HFFc6 (cell line): ENCODE results near the gene ITM2B. TPM values are rescaled to one million over a fixed set of nuclear protein-coding genes. Genes with fewer than 3 reads are reported as not detected.
A peak's percentile ranks its signal among the peaks of the same experiment; 100 is the strongest.

Source experiments
- DNase-seq: peaks from one replicate; pipeline ENCODE4 v3.0.0-alpha.2; 2018
- H3K27ac Mint-ChIP-seq: 2 replicates; pipeline ENCODE4 v1.8.0; 2020; ENCODE audit warnings: mild to moderate bottlenecking, mixed read lengths
- H3K27me3 Mint-ChIP-seq: 2 replicates; pipeline ENCODE4 v1.8.0; 2021; ENCODE audit warnings: mild to moderate bottlenecking, moderate library complexity, mixed read lengths; ENCODE audit not compliant: insufficient read depth
- H3K36me3 Mint-ChIP-seq: 2 replicates; pipeline ENCODE4 v1.8.0; 2021; ENCODE audit warnings: low read depth, mixed read lengths
- H3K4me1 Mint-ChIP-seq: 2 replicates; pipeline ENCODE4 v1.8.0; 2020; ENCODE audit warnings: low read depth, mixed read lengths
- H3K4me3 Mint-ChIP-seq: 2 replicates; pipeline ENCODE4 v1.8.0; 2020; ENCODE audit warnings: mild to moderate bottlenecking, moderate library complexity, mixed read lengths
- H3K9me3 Mint-ChIP-seq: 2 replicates; pipeline ENCODE4 v1.8.0; 2020; ENCODE audit warnings: mild to moderate bottlenecking, mixed read lengths
- CTCF ChIP-seq: fragments of 200-600 bp; sonication (generic); IDR thresholded peaks from 2 replicates; pipeline ENCODE4 v1.5.0; 2021; ENCODE audit warnings: antibody characterized with exemption, mild to moderate bottlenecking
- total RNA-seq, 6 experiments: library from RNA; stranded (reverse); fragmentation: NEBNext Ultra II Directional; extraction: Animal tissue kit (Norgen Biotek cat#: 25700); gene quantifications; 2 replicates in 1 of 6; 3 replicates in 5 of 6; pipeline ENCODE4 v1.2.3, GENCODE V29; 2021

The ITM2B gene
- total RNA-seq, 6 experiments from 2014 or later: 161 to 258 (median 191) TPM

- H3K36me3 Mint-ChIP-seq: peaks cover 5% of the 10 kb centered on the region; the same call in 1 of the 2 replicates
- H3K27ac Mint-ChIP-seq: no peak overlapping the region
- no peak overlapping the region for H3K4me3 Mint-ChIP-seq
- no peak for DNase-seq
- H3K4me1 Mint-ChIP-seq: peaks cover 28% of the 10 kb centered on the region
- no peak for TF ChIP-seq CTCF
- H3K27me3 Mint-ChIP-seq: peaks cover 1% of the 10 kb centered on the region; the same call in 1 of the 2 replicates
- no peaks in the 10 kb centered on the region for H3K9me3 Mint-ChIP-seq
Measured at GRCh38 chr13:48299591-48299990, 66.6 kb downstream of the ITM2B start.

DNA sequence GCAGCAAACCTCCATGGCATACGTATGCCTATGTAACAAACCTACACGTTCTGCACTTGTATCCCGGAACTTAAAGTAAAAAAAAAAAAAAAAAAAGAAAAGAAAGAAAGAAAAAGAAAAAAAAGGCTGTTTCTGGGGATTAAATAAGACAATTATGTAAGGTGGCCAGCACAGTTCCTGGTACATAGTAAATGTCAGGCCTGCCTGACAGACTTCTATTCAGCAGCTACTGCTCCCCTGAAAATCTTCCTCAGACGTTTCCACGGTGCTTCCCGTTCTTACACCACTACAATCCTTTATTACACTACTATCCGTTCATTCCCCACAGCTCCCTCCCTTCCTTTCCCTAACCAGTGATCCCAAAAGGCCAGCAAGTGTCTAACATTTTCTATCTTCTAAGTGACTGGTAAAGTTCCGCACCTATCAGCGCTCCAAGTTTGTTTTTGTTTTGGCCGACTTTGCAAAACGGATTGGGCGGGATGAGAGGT, 69.9 kb downstream of the ITM2B start:
- Mint-ChIP-seq H3K36me3 (peaks cover 8% of the 10 kb centered on the region; the same call in 1 of the 2 replicates), H3K9me3 (no peaks in the 10 kb centered on the region), H3K27ac (peak overlapping the region; percentile 94), H3K4me1 (peaks cover 33% of the 10 kb centered on the region), H3K27me3 (no peaks in the 10 kb centered on the region), H3K4me3 (peak overlapping the region; percentile 99)
- no peak for DNase-seq
- TF ChIP-seq CTCF: no peak

- no peak for TF ChIP-seq CTCF
- Mint-ChIP-seq H3K27ac (peak within 1 kb of the TSS; percentile 96), H3K4me3 (peak within 1 kb of the TSS; percentile 99), H3K27me3 (no peaks in the 10 kb centered on the region), H3K4me1 (peaks cover 33% of the 10 kb centered on the region), H3K36me3 (peaks cover 8% of the 10 kb centered on the region; the same call in 1 of the 2 replicates), H3K9me3 (no peaks in the 10 kb centered on the region)
- peak; percentile 90 for DNase-seq
Measured at GRCh38 chr13:48303359-48304142, 70.5 kb downstream of the ITM2B start, which contains the start of gene RB1. RB1 (plus strand) TSS chr13:48303751; CDS start chr13:48303913, 162 bp downstream.

DNA sequence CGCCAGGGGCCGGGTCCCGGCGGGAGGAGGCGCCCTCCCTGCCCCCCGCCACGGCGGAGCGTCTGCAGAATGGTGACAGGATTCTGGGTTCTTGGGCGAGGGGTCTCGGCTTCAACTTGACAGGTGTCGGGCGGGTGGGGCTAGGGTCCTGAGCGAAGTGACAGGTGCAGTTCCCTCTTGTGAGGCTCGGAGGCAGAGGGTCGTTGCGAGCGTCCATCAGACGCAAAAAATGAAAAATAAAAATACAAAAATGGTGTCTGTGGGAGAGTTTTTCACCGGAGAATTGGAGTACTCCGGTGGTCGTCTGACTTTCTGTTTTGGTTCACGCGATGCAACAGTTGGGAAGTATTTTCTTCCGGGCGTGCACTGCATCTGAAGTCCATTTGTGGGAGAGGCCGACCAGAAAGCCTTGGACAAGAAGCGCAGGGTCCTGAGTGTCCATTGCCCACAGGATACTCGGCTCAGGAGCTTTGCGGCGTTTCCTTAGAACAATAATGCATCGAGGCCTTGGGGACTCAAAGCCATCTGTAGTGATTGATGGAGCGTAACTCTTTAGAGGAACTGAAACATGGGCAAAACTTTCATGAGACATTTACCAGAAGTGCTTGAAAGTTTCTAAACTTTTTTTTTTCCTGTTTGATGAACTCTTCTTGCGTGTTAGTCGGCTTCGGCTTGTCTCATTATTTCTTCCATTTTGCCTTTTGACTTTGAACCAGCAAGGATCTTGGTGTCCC, 71.3 kb downstream of the ITM2B start:
- peaks cover 33% of the 10 kb centered on the region for H3K4me1 Mint-ChIP-seq
- TF ChIP-seq CTCF: peak; percentile 18; the same call in 1 of the 2 replicates
- peaks cover 8% of the 10 kb centered on the region; the same call in 1 of the 2 replicates for H3K36me3 Mint-ChIP-seq
- H3K27ac Mint-ChIP-seq: peak overlapping the region; percentile 96
- H3K27me3 Mint-ChIP-seq: no peaks in the 10 kb centered on the region
- peak; percentile 42 for DNase-seq
- no peaks in the 10 kb centered on the region for H3K9me3 Mint-ChIP-seq
- peak overlapping the region; percentile 99 for H3K4me3 Mint-ChIP-seq

- Mint-ChIP-seq H3K9me3 (no peaks in the 10 kb centered on the region), H3K27ac (no peak overlapping the region), H3K4me3 (no peak overlapping the region), H3K4me1 (peaks cover 5% of the 10 kb centered on the region; the same call in 1 of the 2 replicates), H3K36me3 (peaks cover 34% of the 10 kb centered on the region), H3K27me3 (no peaks in the 10 kb centered on the region)
- TF ChIP-seq CTCF: no peak
- DNase-seq: no peak
Measured at GRCh38 chr13:48311223-48311622, 78.2 kb downstream of the ITM2B start.
